ENCODE measurements around the gene RELB. TPM values are rescaled to one million over a fixed set of nuclear protein-coding genes. Genes with fewer than 3 reads are reported as not detected.

Gene RELB
- polyA plus RNA-seq, 2 of the 4 experiments (the other 2 are of a cell fraction): 8.1 to 9.6 TPM

GRCh38 chr19:45045671-45046353, 44.5 kb downstream of the RELB start:
- FAIRE-seq (no peak), ATAC-seq (0 out of 6 replicates have a peak, but pooled peaks of 1 of the 2 experiments have one; percentile 36), DNase-seq (ENCODE audit: low read depth in 1 of 2, low spot score in 1 of 2) (no peak)
- Histone ChIP-seq H3K4me3 (no peak overlapping the region), H3K4me2 (no peak overlapping the region), H3K9me3 (no peaks in the 10 kb centered on the region), H3K27ac (no peak overlapping the region), H3K4me1 (0 out of 3 replicates have a peak, but pooled peaks cover under 1% of the 10 kb centered on the region)
- ChIA-PET POLR2A (interaction anchor here (1.4 kb wide), 1 partner anchor 33 kb away, joined by 4 read pairs; the partner anchor contains the start of gene GEMIN7), CTCF (interaction anchor here (0.9 to 10.8 kb wide), 3 partner anchors 8 to 22 kb away, joined by 3 to 152 read pairs (median 4); no protein-coding TSS in a partner anchor)
- WGBS (ENCODE audit: missing lambda C conversion rate): 82% methylated on average over 14 of the region's 14 CpGs
- no peak for TF ChIP-seq ESRRA (IDR thresholded peaks at IDR 0.05; ENCODE audit: borderline replicate concordance, low read length)
- TF ChIP-seq KDM1A (IDR thresholded peaks at IDR 0.05; ENCODE audit: low read depth): no peak
- no peak for TF ChIP-seq CEBPB (IDR thresholded peaks at IDR 0.05)
- TF ChIP-seq, protein P1, sequence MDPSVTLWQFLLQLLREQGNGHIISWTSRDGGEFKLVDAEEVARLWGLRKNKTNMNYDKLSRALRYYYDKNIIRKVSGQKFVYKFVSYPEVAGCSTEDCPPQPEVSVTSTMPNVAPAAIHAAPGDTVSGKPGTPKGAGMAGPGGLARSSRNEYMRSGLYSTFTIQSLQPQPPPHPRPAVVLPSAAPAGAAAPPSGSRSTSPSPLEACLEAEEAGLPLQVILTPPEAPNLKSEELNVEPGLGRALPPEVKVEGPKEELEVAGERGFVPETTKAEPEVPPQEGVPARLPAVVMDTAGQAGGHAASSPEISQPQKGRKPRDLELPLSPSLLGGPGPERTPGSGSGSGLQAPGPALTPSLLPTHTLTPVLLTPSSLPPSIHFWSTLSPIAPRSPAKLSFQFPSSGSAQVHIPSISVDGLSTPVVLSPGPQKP (IDR thresholded peaks at IDR 0.05; ENCODE audit: low read depth, low read length): no peak
- TF ChIP-seq, protein P2, sequence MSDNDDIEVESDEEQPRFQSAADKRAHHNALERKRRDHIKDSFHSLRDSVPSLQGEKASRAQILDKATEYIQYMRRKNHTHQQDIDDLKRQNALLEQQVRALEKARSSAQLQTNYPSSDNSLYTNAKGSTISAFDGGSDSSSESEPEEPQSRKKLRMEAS (IDR thresholded peaks at IDR 0.05): no peak
- TF ChIP-seq MAFK (IDR thresholded peaks at IDR 0.05; ENCODE audit: partially characterized antibody): no peak
- no peak for TF ChIP-seq HOXB13 (CRISPR knock-in tag; IDR thresholded peaks at IDR 0.05; ENCODE audit: low read depth)
- TF ChIP-seq, protein P3, sequence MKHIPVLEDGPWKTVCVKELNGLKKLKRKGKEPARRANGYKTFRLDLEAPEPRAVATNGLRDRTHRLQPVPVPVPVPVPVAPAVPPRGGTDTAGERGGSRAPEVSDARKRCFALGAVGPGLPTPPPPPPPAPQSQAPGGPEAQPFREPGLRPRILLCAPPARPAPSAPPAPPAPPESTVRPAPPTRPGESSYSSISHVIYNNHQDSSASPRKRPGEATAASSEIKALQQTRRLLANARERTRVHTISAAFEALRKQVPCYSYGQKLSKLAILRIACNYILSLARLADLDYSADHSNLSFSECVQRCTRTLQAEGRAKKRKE (CRISPR knock-in tag; IDR thresholded peaks at IDR 0.05; ENCODE audit: low read depth): no peak
- TF ChIP-seq, protein P4, sequence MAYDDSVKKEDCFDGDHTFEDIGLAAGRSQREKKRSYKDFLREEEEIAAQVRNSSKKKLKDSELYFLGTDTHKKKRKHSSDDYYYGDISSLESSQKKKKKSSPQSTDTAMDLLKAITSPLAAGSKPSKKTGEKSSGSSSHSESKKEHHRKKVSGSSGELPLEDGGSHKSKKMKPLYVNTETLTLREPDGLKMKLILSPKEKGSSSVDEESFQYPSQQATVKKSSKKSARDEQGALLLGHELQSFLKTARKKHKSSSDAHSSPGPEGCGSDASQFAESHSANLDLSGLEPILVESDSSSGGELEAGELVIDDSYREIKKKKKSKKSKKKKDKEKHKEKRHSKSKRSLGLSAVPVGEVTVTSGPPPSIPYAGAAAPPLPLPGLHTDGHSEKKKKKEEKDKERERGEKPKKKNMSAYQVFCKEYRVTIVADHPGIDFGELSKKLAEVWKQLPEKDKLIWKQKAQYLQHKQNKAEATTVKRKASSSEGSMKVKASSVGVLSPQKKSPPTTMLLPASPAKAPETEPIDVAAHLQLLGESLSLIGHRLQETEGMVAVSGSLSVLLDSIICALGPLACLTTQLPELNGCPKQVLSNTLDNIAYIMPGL (CRISPR knock-in tag; IDR thresholded peaks at IDR 0.05; ENCODE audit: borderline replicate concordance): no peak
- no peak for TF ChIP-seq POLR2AphosphoS2 (conservative IDR thresholded peaks at IDR 0.05; ENCODE audit: low read length)
- no peak for TF ChIP-seq FOSB (CRISPR knock-in tag; IDR thresholded peaks at IDR 0.05)
- TF ChIP-seq MYC (IDR thresholded peaks at IDR 0.05; ENCODE audit: borderline replicate concordance, low read length): no peak
- TF ChIP-seq SREBF2 (IDR thresholded peaks at IDR 0.05): no peak
- TF ChIP-seq EHMT2 (IDR thresholded peaks at IDR 0.05; ENCODE audit: low read depth): no peak

DNA sequence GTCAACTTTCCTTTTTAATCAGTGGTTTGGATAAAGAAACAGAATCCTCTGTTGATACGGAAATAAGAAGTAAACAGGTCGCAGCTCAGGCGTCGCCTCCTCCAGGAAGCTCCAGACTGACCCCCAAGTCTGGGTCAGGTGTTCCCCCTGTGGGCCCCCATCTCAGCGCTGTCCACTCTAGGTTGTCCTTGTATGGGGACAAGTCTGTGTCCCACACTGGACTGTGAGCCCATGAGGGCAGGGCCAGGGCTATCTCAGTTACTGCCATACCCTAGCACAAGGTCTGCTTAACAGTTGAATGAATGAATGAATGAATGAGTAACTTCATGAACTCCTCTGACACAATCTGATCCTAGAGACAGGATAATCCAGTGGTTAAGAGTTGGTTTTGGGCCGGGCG, 45.1 kb downstream of the RELB start:
- ChIA-PET POLR2A (no interaction called here), CTCF (interaction anchor here (0.9 to 10.8 kb wide), 4 partner anchors 8 to 476 kb away, joined by 3 to 152 read pairs (median 4); no protein-coding TSS in a partner anchor)
- Histone ChIP-seq H3K4me1 (0 out of 3 replicates have a peak, but pooled peaks cover 6% of the 10 kb centered on the region), H3K4me3 (no peak overlapping the region), H3K9me3 (no peaks in the 10 kb centered on the region), H3K27ac (no peak overlapping the region), H3K4me2 (no peak overlapping the region)
- ATAC-seq (0 out of 6 replicates have a peak, but pooled peaks of 1 of the 2 experiments have one; percentile 11), FAIRE-seq (no peak), DNase-seq (ENCODE audit: low read depth in 1 of 2, low spot score in 1 of 2) (no peak)
- 92% methylated on average over 7 of the region's 7 CpGs for WGBS (ENCODE audit: missing lambda C conversion rate)
- TF ChIP-seq HOXB13 (CRISPR knock-in tag; IDR thresholded peaks at IDR 0.05; ENCODE audit: low read depth) (no peak), EHMT2 (IDR thresholded peaks at IDR 0.05; ENCODE audit: low read depth) (no peak), RAD21 (conservative IDR thresholded peaks at IDR 0.05 in 1 of 2, IDR thresholded peaks at IDR 0.05 in 1 of 2) (no peak), MAZ (IDR thresholded peaks at IDR 0.05; ENCODE audit: borderline replicate concordance, low read depth, low read length) (no peak), RARB (CRISPR knock-in tag; IDR thresholded peaks at IDR 0.05) (no peak), NPAS2 (CRISPR knock-in tag; IDR thresholded peaks at IDR 0.05; ENCODE audit: borderline replicate concordance) (no peak), ZNF302 (CRISPR knock-in tag; IDR thresholded peaks at IDR 0.05) (no peak), KDM1A (IDR thresholded peaks at IDR 0.05; ENCODE audit: low read depth) (no peak), JUNB (IDR thresholded peaks at IDR 0.05) (no peak), SMC3 (IDR thresholded peaks at IDR 0.05) (no peak)

Data from A549 (cell line).